ENCODE measurements around the gene RPL12. TPM values are rescaled to one million over a fixed set of nuclear protein-coding genes. Genes with fewer than 3 reads are reported as not detected.

RPL12 gene
- total and polyA plus RNA-seq, 2 donors, result 2,447 to 3,757 TPM

DNA sequence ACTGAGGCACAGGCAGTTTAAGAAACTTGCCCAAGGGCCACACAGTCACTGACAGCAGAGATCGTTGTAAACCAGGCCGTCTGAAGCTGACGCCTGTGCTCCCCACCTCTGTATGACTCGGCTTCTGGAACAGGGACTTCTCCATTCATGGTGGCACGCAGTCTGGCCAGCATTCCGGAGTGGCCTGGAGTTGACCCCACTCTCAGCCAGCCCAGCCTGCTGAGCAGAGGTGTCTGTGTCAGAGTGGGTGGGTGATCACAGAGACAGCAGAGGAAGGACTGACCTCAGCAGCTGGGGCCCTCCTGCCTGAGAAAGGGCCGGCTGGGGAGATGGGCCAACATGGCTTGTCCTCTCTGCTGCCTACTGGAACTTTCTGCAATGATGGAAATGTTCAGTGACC lies 12.7 kb upstream of the RPL12 start:
- no peaks in the 10 kb centered on the region for H3K9me3 ChIP-seq (ENCODE audit: control insufficient read depth in 2 of 2, insufficient read depth in 1 of 2, low read length in 1 of 2)
- H3K4me1 ChIP-seq (ENCODE audit: control insufficient read depth in 2 of 2, insufficient read depth in 2 of 2, low read length in 2 of 2), result no peaks in the 10 kb centered on the region
- H3K27ac ChIP-seq (ENCODE audit: low read depth in 1 of 2, low read length in 1 of 2), result no peak overlapping the region
- no peaks in the 10 kb centered on the region for H3K27me3 ChIP-seq (ENCODE audit: control insufficient read depth in 2 of 2, insufficient read depth in 1 of 2, low read length in 1 of 2)
- WGBS, result 95% methylated on average over 7 of the region's 7 CpGs
- H3K4me3 ChIP-seq (ENCODE audit: low read length in 2 of 2), result no peak overlapping the region
- no peak for DNase-seq (ENCODE audit: low read depth in 6 of 9, low spot score in 9 of 9)
- H3K36me3 ChIP-seq (ENCODE audit: control insufficient read depth in 2 of 2, insufficient read depth in 2 of 2, low read length in 1 of 2), result peaks cover 17 to 20% of the 10 kb centered on the region in 2 donors

GRCh38 chr9:127463382-127463781 lies 12.2 kb upstream of the RPL12 start:
- WGBS, result 97% methylated on average over 3 of the region's 3 CpGs
- no peak overlapping the region for H3K4me3 ChIP-seq (ENCODE audit: low read length in 2 of 2)
- H3K9me3 ChIP-seq (ENCODE audit: control insufficient read depth in 2 of 2, insufficient read depth in 1 of 2, low read length in 1 of 2), result no peaks in the 10 kb centered on the region
- DNase-seq (ENCODE audit: low read depth in 6 of 9, low spot score in 9 of 9), result no peak
- H3K36me3 ChIP-seq (ENCODE audit: control insufficient read depth in 2 of 2, insufficient read depth in 2 of 2, low read length in 1 of 2), result peaks cover 17 to 22% of the 10 kb centered on the region in 2 donors
- H3K4me1 ChIP-seq (ENCODE audit: control insufficient read depth in 2 of 2, insufficient read depth in 2 of 2, low read length in 2 of 2), result no peaks in the 10 kb centered on the region
- no peak overlapping the region for H3K27ac ChIP-seq (ENCODE audit: low read depth in 1 of 2, low read length in 1 of 2)
- no peaks in the 10 kb centered on the region for H3K27me3 ChIP-seq (ENCODE audit: control insufficient read depth in 2 of 2, insufficient read depth in 1 of 2, low read length in 1 of 2)

GRCh38 chr9:127458921-127459320 lies 7.7 kb upstream of the RPL12 start:
- peaks cover 0 to 8% of the 10 kb centered on the region in 2 donors for H3K4me1 ChIP-seq (ENCODE audit: control insufficient read depth in 2 of 2, insufficient read depth in 2 of 2, low read length in 2 of 2)
- H3K36me3 ChIP-seq (ENCODE audit: control insufficient read depth in 2 of 2, insufficient read depth in 2 of 2, low read length in 1 of 2), result peaks cover 16 to 19% of the 10 kb centered on the region in 2 donors
- WGBS, result 98% methylated on average over 9 of the region's 9 CpGs
- no peaks in the 10 kb centered on the region for H3K27me3 ChIP-seq (ENCODE audit: control insufficient read depth in 2 of 2, insufficient read depth in 1 of 2, low read length in 1 of 2)
- H3K27ac ChIP-seq (ENCODE audit: low read depth in 1 of 2, low read length in 1 of 2), result no peak overlapping the region
- no peak for DNase-seq (ENCODE audit: low read depth in 6 of 9, low spot score in 9 of 9)
- no peaks in the 10 kb centered on the region for H3K9me3 ChIP-seq (ENCODE audit: control insufficient read depth in 2 of 2, insufficient read depth in 1 of 2, low read length in 1 of 2)
- no peak overlapping the region for H3K4me3 ChIP-seq (ENCODE audit: low read length in 2 of 2)

- H3K36me3 ChIP-seq (ENCODE audit: control insufficient read depth in 2 of 2, insufficient read depth in 2 of 2, low read length in 1 of 2), result peaks cover 14 to 16% of the 10 kb centered on the region in 2 donors
- peaks cover 3 to 11% of the 10 kb centered on the region in 2 donors for H3K4me1 ChIP-seq (ENCODE audit: control insufficient read depth in 2 of 2, insufficient read depth in 2 of 2, low read length in 2 of 2)
- DNase-seq (ENCODE audit: low read depth in 6 of 9, low spot score in 9 of 9), result no peak
- 91% methylated on average over 17 of the region's 17 CpGs for WGBS
- no peak overlapping the region for H3K27ac ChIP-seq (ENCODE audit: low read depth in 1 of 2, low read length in 1 of 2)
- H3K9me3 ChIP-seq (ENCODE audit: control insufficient read depth in 2 of 2, insufficient read depth in 1 of 2, low read length in 1 of 2), result no peaks in the 10 kb centered on the region
- H3K27me3 ChIP-seq (ENCODE audit: control insufficient read depth in 2 of 2, insufficient read depth in 1 of 2, low read length in 1 of 2), result no peaks in the 10 kb centered on the region
- H3K4me3 ChIP-seq (ENCODE audit: low read length in 2 of 2), result no peak overlapping the region
These were observed 6.1 kb upstream of the RPL12 start for GRCh38 chr9:127457191-127457878.

- peaks cover 2 to 10% of the 10 kb centered on the region in 2 donors for H3K36me3 ChIP-seq (ENCODE audit: control insufficient read depth in 2 of 2, insufficient read depth in 2 of 2, low read length in 1 of 2)
- peaks cover 7 to 21% of the 10 kb centered on the region in 2 donors for H3K4me1 ChIP-seq (ENCODE audit: control insufficient read depth in 2 of 2, insufficient read depth in 2 of 2, low read length in 2 of 2)
- WGBS, result 62% methylated on average over 6 of the region's 6 CpGs
- peak in 2 of 9 donors; percentile 42 to 44 for DNase-seq (ENCODE audit: low read depth in 6 of 9, low spot score in 9 of 9)
- no peaks in the 10 kb centered on the region for H3K27me3 ChIP-seq (ENCODE audit: control insufficient read depth in 2 of 2, insufficient read depth in 1 of 2, low read length in 1 of 2)
- no peak overlapping the region for H3K27ac ChIP-seq (ENCODE audit: low read depth in 1 of 2, low read length in 1 of 2)
- no peak overlapping the region for H3K4me3 ChIP-seq (ENCODE audit: low read length in 2 of 2)
- H3K9me3 ChIP-seq (ENCODE audit: control insufficient read depth in 2 of 2, insufficient read depth in 1 of 2, low read length in 1 of 2), result no peaks in the 10 kb centered on the region
These were observed 4.3 kb upstream of the RPL12 start for GRCh38 chr9:127455324-127455992.

DNA sequence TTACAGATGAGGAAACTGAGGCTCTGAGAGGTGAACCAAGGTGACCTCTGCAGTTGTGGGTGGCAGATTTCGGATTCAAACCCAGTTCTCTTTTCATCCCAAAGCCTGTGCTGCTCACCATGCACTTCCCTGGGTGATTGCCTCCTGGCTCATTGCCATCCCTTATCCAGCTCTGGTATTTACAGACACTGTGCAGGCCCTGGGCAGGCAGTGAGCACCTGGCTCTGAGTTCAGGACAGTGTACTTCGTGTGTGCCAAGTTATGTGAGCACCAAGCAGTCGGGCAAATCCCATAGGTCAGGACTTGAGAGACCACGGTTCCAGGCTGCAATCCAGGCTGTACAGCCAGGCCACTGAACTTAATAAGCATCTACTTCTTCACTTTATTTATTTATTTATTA lies 1.5 kb upstream of the RPL12 start:
- no peak overlapping the region for H3K4me3 ChIP-seq (ENCODE audit: low read length in 2 of 2)
- H3K36me3 ChIP-seq (ENCODE audit: control insufficient read depth in 2 of 2, insufficient read depth in 2 of 2, low read length in 1 of 2), result peaks cover 19 to 28% of the 10 kb centered on the region in 2 donors
- WGBS, result 72% methylated on average over 4 of the region's 4 CpGs
- DNase-seq (ENCODE audit: low read depth in 6 of 9, low spot score in 9 of 9), result no peak
- H3K27ac ChIP-seq (ENCODE audit: low read depth in 1 of 2, low read length in 1 of 2), result no peak overlapping the region
- no peaks in the 10 kb centered on the region for H3K9me3 ChIP-seq (ENCODE audit: control insufficient read depth in 2 of 2, insufficient read depth in 1 of 2, low read length in 1 of 2)
- no peaks in the 10 kb centered on the region for H3K27me3 ChIP-seq (ENCODE audit: control insufficient read depth in 2 of 2, insufficient read depth in 1 of 2, low read length in 1 of 2)
- peaks cover 18 to 39% of the 10 kb centered on the region in 2 donors for H3K4me1 ChIP-seq (ENCODE audit: control insufficient read depth in 2 of 2, insufficient read depth in 2 of 2, low read length in 2 of 2)

- DNase-seq (ENCODE audit: low read depth in 6 of 9, low spot score in 9 of 9), result peak in 3 of 9 donors; percentile 20 to 52 (median 28)
- peak overlapping the region; percentile 79 to 88 for H3K4me3 ChIP-seq (ENCODE audit: low read length in 2 of 2)
- no peaks in the 10 kb centered on the region for H3K9me3 ChIP-seq (ENCODE audit: control insufficient read depth in 2 of 2, insufficient read depth in 1 of 2, low read length in 1 of 2)
- WGBS, result 12% methylated on average over 29 of the region's 29 CpGs
- peaks cover 18 to 39% of the 10 kb centered on the region in 2 donors for H3K4me1 ChIP-seq (ENCODE audit: control insufficient read depth in 2 of 2, insufficient read depth in 2 of 2, low read length in 2 of 2)
- no peaks in the 10 kb centered on the region for H3K27me3 ChIP-seq (ENCODE audit: control insufficient read depth in 2 of 2, insufficient read depth in 1 of 2, low read length in 1 of 2)
- H3K27ac ChIP-seq (ENCODE audit: low read depth in 1 of 2, low read length in 1 of 2), result peak overlapping the region in 1 of 2 donors; percentile 86
- peaks cover 25 to 34% of the 10 kb centered on the region in 2 donors for H3K36me3 ChIP-seq (ENCODE audit: control insufficient read depth in 2 of 2, insufficient read depth in 2 of 2, low read length in 1 of 2)
These were observed 851 bp upstream of the RPL12 start for GRCh38 chr9:127451858-127452656.

GRCh38 chr9:127451608-127451857 lies 327 bp upstream of the RPL12 start:
- DNase-seq (ENCODE audit: low read depth in 6 of 9, low spot score in 9 of 9), result no peak
- H3K9me3 ChIP-seq (ENCODE audit: control insufficient read depth in 2 of 2, insufficient read depth in 1 of 2, low read length in 1 of 2), result no peaks in the 10 kb centered on the region
- under 1% methylated on average over 14 of the region's 14 CpGs for WGBS
- H3K4me1 ChIP-seq (ENCODE audit: control insufficient read depth in 2 of 2, insufficient read depth in 2 of 2, low read length in 2 of 2), result peaks cover 18 to 39% of the 10 kb centered on the region in 2 donors
- H3K27ac ChIP-seq (ENCODE audit: low read depth in 1 of 2, low read length in 1 of 2), result peak overlapping the region in 1 of 2 donors; percentile 86
- H3K4me3 ChIP-seq (ENCODE audit: low read length in 2 of 2), result peak overlapping the region; percentile 79 to 88
- no peaks in the 10 kb centered on the region for H3K27me3 ChIP-seq (ENCODE audit: control insufficient read depth in 2 of 2, insufficient read depth in 1 of 2, low read length in 1 of 2)
- peaks cover 30 to 40% of the 10 kb centered on the region in 2 donors for H3K36me3 ChIP-seq (ENCODE audit: control insufficient read depth in 2 of 2, insufficient read depth in 2 of 2, low read length in 1 of 2)

GRCh38 chr9:127450243-127450760 lies 904 bp downstream of the RPL12 start:
- Histone ChIP-seq H3K27me3 (ENCODE audit: control insufficient read depth in 2 of 2, insufficient read depth in 1 of 2, low read length in 1 of 2) (no peaks in the 10 kb centered on the region), H3K4me3 (ENCODE audit: low read length in 2 of 2) (peak overlapping the region; percentile 79 to 88), H3K4me1 (ENCODE audit: control insufficient read depth in 2 of 2, insufficient read depth in 2 of 2, low read length in 2 of 2) (peaks cover 18 to 36% of the 10 kb centered on the region in 2 donors), H3K36me3 (ENCODE audit: control insufficient read depth in 2 of 2, insufficient read depth in 2 of 2, low read length in 1 of 2) (peaks cover 41 to 52% of the 10 kb centered on the region in 2 donors), H3K27ac (ENCODE audit: low read depth in 1 of 2, low read length in 1 of 2) (peak overlapping the region; percentile 87 to 95), H3K9me3 (ENCODE audit: control insufficient read depth in 2 of 2, insufficient read depth in 1 of 2, low read length in 1 of 2) (no peaks in the 10 kb centered on the region)
- DNase-seq (ENCODE audit: low read depth in 6 of 9, low spot score in 9 of 9), result peak in 1 of 9 donors; percentile 14
- WGBS, result 3% methylated on average over 14 of the region's 14 CpGs

All from thymus (tissue), 11 donors.